GOT3 (cell line): ENCODE data around the gene IL34.
"Not testable (repeated sequence)": the region's sequence is repeated elsewhere in the genome, so short reads cannot be mapped to it uniquely, and the experiment has no call there.

Experiments
- DNase-seq: peaks from one replicate; lab custom pipeline; 2025; ENCODE audit warnings: mixed read lengths; lab: John Stamatoyannopoulos, UW

The IL34 gene

DNA sequence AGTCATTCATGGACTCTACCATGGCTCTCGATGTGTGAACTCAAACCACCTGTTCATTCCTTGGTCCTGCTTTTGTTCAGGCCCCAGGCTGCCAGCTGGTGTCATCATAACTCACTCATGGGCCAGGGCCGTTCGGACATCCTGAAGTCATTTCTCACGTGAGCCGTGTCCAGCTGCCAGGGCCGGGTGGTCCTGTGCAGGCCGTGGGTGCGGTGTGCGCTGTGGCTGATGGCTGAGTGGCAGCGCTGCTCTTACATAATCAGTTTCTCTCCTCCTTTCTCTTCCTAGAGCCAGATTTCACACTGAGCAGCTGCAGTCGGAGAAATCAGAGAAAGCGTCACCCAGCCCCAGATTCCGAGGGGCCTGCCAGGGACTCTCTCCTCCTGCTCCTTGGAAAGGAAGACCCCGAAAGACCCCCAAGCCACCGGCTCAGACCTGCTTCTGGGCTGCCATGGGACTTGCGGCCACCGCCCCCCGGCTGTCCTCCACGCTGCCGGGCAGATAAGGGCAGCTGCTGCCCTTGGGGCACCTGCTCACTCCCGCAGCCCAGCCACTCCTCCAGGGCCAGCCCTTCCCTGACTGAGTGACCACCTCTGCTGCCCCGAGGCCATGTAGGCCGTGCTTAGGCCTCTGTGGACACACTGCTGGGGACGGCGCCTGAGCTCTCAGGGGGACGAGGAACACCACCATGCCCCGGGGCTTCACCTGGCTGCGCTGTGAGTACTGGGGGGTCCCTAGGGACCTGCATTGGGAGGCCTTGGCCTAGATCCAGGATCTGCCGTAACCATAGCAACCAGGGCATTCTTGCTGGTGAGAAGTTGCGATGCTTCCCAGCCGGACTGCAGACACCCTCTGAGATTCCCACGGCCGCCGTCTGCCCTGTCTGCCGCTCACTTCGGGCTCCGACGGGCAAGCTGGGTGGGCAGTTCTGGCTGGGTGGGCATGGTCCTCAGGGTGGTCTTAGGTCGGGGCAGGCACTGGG is at the start of gene IL34:
Gene IL34 (plus strand): TSS at position 300 of the 982 bp plus-strand sequence. CDS start 389 bp downstream, at position 689.
- no peak for DNase-seq

GRCh38 chr16:70597135-70597835 is 49.1 kb upstream of the IL34 start:
- DNase-seq: no peak

DNA sequence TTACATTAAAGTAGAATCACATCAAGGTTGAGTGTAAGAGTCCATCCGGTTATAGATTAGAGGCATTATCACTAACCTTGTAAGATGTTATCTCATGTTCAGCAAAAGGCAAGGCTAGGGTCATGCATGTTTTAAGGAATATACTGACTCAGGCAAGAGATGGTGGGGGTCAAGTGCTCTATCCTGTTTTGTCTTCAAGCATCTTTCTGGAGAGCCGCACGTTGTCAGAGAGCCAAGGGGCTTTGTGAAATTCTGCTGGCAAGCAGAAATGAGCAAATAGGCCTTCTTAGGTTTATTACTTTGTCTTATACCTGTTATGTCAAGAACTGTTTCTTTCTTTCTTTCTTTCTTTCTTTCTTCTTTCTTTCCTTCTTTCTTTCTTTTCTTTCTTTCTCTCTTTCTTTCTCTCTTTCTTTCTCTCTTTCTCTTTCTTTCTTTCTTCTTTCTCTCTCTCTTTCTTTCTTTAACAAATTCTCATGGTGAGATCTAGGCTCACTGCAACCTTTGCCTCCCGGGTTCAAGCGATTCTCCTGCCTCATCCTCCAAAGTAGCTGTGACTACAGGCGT is 47.3 kb upstream of the IL34 start:
- DNase-seq: no peak

GRCh38 chr16:70600730-70601129 is 45.6 kb upstream of the IL34 start:
- no peak for DNase-seq

GRCh38 chr16:70601576-70602575 is 44.5 kb upstream of the IL34 start:
- DNase-seq: no peak

DNA sequence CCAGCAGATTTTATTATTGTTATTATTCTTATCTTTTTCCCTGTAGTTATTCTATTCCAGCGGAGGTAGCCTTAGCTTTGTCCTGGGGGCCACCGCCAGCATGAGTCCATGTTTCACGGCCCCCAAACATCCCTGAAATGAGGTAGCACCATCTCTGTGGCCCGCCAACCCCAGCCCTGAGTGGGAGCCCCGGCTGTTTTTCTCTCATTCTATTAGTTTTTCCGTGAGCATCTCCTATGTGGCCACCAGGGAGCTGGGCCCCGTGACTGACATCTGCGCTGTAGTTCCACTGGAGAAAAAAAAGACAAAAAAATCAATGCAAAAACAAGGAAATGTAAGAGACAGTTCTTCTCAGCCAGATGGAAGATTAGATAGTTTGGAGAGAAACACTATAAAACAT is 43.5 kb upstream of the IL34 start:
- DNase-seq: no peak

- no peak for DNase-seq
Observed at GRCh38 chr16:70604407-70605282, 41.7 kb upstream of the IL34 start.

- no peak for DNase-seq
Observed at GRCh38 chr16:70605283-70605657, 41.1 kb upstream of the IL34 start.

DNA sequence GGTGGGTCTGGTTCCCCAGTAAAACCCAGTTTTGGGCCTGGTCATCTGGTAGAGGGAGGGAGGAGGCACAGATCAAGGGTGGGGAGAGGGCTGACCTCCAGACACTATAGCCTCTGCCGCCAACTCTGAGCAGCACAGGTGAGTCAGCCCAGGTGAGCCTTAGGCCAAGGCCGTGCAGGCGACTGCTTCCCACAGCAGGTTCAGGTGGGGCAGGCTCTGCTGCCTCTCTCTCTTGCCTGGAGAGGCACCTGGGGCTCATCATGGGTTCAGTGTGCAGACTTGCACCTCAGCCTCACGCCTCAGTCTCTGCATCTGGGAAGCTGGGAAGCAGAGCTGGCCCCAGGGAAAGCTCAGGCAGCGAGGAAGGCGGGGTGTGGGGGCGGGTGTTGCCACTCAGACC is 37.8 kb upstream of the IL34 start:
- no peak for DNase-seq

DNA sequence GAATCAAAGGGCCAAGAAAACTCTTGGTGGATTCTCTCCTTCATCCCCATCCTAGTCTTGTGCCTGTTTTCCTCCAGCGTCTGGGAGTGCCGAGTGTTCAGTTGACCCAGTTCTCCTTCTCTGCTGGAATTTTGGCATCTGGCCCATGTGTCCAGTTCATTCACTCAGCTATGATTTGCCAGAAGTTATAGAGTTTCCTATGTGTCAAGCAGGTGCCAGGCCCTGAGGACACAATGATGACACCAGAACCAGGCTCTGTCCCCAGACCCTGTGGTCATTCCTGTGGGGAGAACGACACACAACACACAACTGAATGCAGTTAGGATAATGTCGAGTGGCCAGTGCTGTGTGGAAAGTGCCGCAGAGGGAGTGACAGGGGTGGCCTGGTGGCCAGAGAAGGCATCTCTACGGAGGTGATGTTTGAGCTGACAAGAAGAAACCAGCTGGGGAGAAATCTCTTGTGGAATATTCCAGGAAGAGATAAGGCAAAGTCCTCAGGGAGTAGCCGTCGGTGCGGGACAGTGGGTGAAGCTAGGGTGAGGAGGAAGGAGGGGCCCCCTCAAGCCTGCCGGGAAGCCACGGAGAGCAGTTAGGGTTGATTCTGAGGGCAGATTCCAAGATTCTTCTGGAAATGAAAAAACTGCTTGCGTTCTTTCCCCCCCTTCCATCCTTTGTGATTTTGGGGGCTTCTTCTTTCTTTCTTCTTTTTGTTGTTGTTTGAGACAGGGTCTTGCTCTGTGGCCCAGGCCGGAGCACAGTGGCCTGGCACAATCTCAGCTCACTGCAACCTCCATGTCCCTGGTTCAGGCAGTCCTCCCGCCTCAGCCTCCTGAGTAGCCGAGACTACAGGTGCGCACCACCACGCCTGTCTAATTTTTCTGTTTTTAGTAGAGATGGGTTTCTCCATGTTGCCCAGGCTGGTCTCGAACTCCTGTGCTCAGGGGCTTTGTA is 35.8 kb upstream of the IL34 start:
- DNase-seq: no peak

GRCh38 chr16:70611224-70611598 is 35.1 kb upstream of the IL34 start:
- no peak for DNase-seq

GRCh38 chr16:70611785-70612303 is 34.5 kb upstream of the IL34 start:
- DNase-seq: no peak

DNA sequence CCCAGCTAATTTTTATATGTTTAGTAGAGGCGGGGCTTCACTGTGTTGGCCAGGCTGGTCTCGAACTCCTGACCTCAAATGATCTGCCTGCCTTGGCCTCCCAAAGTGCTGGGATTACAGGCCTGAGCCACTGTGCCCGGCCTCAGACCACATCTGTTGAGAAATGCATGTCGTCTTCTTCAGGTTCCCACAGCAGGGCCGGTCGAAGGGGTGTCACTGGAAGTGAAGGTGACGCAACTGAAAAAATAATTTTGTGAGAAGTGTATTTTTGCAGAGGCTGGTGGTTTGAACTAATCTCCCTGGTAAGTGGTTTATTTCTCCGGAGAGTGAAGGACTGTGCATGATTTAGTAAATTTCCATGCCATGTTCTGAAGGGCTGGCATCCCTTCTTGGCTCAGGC is 33.4 kb upstream of the IL34 start:
- no peak for DNase-seq

DNA sequence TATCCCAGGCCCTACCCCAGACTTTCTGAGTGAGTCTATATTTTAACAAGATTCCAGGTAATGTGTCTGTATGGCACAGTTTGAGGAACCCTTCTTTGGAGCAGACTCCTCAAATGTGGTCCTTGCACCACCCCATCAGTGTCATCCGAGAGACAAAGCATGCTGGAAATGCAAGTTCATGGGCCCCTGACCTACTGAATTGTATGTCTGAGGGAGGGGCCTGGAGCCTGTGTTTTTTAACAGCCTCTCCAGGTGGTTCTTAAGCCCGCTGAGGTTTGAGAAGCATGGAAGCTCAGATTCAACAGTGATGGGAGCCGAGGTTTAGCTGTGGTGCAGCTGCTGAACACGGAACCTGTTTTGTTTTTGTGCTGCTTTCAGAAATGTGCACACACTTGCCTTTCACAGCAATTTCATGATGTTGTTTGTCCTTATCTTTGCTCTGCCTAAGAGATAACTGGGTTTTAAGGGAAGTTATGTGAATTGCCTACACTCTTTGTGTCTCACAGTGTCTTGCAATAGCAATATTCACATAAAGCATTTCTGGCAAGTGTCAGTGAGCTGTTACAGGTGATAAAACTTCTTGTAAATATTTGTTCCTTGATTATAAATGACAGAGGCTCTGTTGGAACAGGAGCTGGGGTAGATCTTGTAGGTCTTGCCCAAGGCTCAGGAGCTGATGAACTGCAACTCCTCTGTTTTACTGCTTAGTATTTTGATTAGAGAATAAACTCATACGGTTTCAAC is 32.0 kb upstream of the IL34 start:
- no peak for DNase-seq

DNA sequence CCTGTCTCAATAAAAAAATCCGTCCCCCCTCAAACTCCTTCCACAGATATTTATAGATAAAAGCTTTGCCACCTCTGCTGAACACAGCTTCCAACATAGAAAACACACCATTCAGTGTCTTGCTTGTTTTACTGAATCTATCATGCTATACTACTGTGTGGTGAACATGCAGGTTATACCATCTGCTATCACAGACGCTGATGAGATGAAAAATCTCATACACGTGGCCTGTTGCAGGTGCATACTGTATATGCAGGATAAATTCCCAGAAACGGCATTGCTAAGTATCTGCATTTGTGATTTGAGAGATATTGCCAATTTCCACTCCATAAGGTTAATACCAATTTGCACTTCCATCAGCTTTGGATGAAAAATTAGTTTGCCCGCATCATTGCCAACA is 30.4 kb upstream of the IL34 start:
- no peak for DNase-seq

DNA sequence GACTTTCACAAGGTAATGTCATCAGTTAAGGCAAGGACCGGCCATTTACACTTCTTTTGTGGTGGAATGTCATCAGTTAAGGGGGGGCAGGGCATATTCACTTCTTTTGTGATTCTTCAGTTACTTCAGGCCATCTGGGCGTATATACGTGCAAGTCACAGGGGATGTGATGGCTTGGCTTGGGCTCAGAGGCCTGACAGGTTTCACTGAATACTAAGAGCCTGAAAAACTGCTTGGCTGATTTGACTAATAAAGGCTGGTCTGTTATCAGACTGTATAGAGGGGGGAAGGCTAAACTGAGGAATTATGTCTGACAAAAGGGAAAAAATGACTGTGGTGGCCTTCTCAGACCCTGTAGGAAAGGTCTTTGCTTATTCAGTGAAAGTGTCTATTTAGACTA is 24.5 kb upstream of the IL34 start:
- not testable (repeated sequence) for DNase-seq

DNA sequence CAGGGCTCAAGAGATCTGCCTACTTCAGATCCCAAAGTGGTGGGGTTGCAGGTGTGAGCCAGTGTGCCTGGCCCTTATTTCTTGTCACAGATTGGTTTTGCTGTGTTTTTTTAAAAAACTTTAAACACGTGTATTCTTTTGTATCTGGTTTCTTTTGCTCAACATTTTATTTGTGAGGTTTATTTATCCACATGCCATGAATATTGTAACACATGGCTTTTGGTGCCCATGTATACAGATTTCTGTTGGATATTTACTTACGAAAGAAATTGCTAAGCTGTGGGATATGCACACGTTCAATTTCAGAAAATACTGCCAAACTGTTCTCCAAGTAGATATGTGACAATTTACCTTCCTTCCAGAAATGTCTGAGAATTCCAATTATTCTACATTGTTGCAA is 18.7 kb upstream of the IL34 start:
- DNase-seq: no peak

DNA sequence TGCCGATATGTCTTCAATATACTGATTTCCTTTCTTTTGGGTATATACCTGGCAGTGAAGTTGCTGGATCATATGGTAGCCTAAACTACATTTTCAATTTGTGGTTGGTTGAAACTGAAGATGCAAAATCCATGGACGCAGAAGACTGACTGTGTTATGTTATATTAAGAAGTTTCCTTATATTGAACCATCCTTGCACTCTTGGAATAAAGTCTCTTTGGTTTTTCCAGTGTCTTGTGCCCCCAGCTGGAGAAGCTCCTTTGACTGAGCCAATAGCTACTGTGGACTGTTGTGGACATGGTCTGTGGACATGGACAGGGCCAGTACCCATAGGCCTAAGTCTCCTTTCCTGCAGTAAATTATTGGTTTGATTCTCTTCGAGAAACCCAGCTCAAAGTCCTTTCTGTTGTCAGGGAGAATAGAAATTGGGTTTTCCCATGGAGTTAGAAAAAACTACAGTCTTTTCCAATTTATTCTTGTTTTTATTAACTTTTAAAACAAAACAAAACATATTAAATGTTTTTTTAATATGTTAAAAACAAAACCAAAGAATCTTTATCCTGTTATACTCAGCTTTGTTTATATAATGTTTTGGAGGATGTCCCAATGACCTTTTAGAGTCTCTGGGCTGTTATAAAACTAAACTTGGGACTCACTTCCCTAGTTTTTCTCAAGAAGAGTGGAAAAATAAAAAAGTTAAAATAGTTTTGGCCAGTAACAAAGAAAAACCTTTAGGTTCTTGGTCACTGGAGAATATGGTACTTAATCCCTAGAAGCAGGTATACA is 15.2 kb upstream of the IL34 start:
- DNase-seq: no peak
